ENCODE measurements around the gene SDF2. TPM values are rescaled to one million over a fixed set of nuclear protein-coding genes. Genes with fewer than 3 reads are reported as not detected.

Gene SDF2
- total and polyA plus RNA-seq, 2 experiments from 2014 or later: 32.5 to 54.6 TPM

DNA sequence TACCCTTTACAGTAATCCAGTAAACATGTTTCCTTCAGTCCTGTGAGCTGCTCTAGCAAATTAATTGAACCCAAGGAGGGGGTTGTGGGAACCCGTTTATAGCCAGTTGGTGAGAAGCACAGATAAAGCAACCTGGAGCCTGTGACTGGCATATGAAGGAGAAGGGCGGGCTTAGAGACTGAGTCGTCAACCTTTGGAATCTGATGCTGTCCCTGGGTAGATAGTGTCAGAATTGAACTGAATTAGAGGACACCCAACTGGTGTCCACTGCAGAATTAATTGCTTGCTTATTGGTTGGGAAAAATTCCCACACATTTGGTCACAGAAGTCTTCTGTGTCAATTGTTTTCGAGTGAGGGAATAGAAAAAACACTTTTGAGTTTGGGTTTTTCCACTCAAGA lies 34.9 kb downstream of the SDF2 start:
- H3K36me3 Mint-ChIP-seq (ENCODE audit: low read depth): peaks cover 75% of the 10 kb centered on the region
- Histone ChIP-seq H3K27me3 (ENCODE audit: insufficient read depth) (no peaks in the 10 kb centered on the region), H3K9me2 (ENCODE audit: insufficient read depth) (no peaks in the 10 kb centered on the region), H4K20me1 (replicated peaks; ENCODE audit: insufficient read depth) (peaks cover 18% of the 10 kb centered on the region), H3K27ac (ENCODE audit: low read depth) (0 out of 2 replicates have a peak overlapping the region, but pooled peaks have one; percentile 19), H3K4me2 (no peak overlapping the region), H3F3A (replicated peaks; ENCODE audit: low read depth) (peaks cover 8% of the 10 kb centered on the region; the same call in 1 of the 2 replicates), H3K4me1 (ENCODE audit: insufficient read depth) (no peaks in the 10 kb centered on the region), H3K4me3 (no peak overlapping the region), H3K36me3 (ENCODE audit: insufficient read depth) (peaks cover 66% of the 10 kb centered on the region), H2AFZ (no peak overlapping the region), H3K79me2 (replicated peaks; ENCODE audit: insufficient read depth) (no peaks in the 10 kb centered on the region)
- H3K9me3 Mint-ChIP-seq: no peaks in the 10 kb centered on the region
- H3K27ac Mint-ChIP-seq: no peak overlapping the region
- H3K4me3 Mint-ChIP-seq: no peak overlapping the region
- DNase-seq (ENCODE audit: low spot score) (no peak), ATAC-seq (no peak)
- no peaks in the 10 kb centered on the region for H3K4me1 Mint-ChIP-seq
- TF ChIP-seq, protein P1, sequence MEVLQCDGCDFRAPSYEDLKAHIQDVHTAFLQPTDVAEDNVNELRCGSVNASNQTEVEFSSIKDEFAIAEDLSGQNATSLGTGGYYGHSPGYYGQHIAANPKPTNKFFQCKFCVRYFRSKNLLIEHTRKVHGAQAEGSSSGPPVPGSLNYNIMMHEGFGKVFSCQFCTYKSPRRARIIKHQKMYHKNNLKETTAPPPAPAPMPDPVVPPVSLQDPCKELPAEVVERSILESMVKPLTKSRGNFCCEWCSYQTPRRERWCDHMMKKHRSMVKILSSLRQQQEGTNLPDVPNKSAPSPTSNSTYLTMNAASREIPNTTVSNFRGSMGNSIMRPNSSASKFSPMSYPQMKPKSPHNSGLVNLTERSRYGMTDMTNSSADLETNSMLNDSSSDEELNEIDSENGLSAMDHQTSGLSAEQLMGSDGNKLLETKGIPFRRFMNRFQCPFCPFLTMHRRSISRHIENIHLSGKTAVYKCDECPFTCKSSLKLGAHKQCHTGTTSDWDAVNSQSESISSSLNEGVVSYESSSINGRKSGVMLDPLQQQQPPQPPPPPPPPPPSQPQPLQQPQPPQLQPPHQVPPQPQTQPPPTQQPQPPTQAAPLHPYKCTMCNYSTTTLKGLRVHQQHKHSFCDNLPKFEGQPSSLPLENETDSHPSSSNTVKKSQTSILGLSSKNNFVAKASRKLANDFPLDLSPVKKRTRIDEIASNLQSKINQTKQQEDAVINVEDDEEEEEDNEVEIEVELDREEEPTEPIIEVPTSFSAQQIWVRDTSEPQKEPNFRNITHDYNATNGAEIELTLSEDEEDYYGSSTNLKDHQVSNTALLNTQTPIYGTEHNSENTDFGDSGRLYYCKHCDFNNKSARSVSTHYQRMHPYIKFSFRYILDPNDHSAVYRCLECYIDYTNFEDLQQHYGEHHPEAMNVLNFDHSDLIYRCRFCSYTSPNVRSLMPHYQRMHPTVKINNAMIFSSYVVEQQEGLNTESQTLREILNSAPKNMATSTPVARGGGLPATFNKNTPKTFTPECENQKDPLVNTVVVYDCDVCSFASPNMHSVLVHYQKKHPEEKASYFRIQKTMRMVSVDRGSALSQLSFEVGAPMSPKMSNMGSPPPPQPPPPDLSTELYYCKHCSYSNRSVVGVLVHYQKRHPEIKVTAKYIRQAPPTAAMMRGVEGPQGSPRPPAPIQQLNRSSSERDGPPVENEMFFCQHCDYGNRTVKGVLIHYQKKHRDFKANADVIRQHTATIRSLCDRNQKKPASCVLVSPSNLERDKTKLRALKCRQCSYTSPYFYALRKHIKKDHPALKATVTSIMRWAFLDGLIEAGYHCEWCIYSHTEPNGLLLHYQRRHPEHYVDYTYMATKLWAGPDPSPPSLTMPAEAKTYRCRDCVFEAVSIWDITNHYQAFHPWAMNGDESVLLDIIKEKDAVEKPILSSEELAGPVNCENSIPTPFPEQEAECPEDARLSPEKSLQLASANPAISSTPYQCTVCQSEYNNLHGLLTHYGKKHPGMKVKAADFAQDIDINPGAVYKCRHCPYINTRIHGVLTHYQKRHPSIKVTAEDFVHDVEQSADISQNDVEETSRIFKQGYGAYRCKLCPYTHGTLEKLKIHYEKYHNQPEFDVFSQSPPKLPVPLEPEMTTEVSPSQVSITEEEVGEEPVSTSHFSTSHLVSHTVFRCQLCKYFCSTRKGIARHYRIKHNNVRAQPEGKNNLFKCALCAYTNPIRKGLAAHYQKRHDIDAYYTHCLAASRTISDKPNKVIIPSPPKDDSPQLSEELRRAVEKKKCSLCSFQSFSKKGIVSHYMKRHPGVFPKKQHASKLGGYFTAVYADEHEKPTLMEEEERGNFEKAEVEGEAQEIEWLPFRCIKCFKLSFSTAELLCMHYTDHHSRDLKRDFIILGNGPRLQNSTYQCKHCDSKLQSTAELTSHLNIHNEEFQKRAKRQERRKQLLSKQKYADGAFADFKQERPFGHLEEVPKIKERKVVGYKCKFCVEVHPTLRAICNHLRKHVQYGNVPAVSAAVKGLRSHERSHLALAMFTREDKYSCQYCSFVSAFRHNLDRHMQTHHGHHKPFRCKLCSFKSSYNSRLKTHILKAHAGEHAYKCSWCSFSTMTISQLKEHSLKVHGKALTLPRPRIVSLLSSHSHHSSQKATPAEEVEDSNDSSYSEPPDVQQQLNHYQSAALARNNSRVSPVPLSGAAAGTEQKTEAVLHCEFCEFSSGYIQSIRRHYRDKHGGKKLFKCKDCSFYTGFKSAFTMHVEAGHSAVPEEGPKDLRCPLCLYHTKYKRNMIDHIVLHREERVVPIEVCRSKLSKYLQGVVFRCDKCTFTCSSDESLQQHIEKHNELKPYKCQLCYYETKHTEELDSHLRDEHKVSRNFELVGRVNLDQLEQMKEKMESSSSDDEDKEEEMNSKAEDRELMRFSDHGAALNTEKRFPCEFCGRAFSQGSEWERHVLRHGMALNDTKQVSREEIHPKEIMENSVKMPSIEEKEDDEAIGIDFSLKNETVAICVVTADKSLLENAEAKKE (CRISPR knock-in tag; IDR thresholded peaks at IDR 0.05): no peak
- no peak for TF ChIP-seq JUNB (IDR thresholded peaks at IDR 0.05; ENCODE audit: unreplicated experiment)
- peaks cover 2% of the 10 kb centered on the region for H3K27me3 Mint-ChIP-seq (ENCODE audit: insufficient read depth, low read depth, poor library complexity)

DNA sequence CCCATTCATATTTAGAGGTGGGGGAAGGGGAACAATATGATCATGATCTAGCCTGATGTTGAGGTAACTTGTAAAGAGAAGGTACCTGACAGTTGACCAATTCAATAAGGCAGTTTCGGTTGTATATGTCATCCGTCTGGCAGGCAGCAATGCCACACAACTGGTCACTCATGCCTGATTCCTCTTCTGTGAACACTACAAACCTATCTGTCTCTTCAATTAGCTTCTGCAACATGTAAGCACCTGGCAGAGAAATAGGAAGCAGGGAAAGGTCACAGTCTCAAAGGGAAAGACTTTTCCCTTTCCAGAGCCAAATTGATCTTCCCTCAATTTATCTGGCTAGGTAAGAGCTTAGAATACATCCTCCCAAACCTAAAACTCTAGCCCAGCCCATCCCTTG lies 37.6 kb downstream of the SDF2 start:
- Mint-ChIP-seq H3K4me3 (no peak overlapping the region), H3K36me3 (ENCODE audit: low read depth) (peaks cover 84% of the 10 kb centered on the region), H3K4me1 (no peaks in the 10 kb centered on the region), H3K9me3 (no peaks in the 10 kb centered on the region), H3K27ac (no peak overlapping the region), H3K27me3 (ENCODE audit: insufficient read depth, low read depth, poor library complexity) (peaks cover 2% of the 10 kb centered on the region)
- no peak overlapping the region for H3K4me2 ChIP-seq
- no peak overlapping the region for H3K27ac ChIP-seq (ENCODE audit: low read depth)
- DNase-seq (ENCODE audit: low spot score) (no peak), ATAC-seq (no peak)
- no peaks in the 10 kb centered on the region; the same call in 1 of the 2 replicates for H3F3A ChIP-seq (replicated peaks; ENCODE audit: low read depth)
- H3K9me2 ChIP-seq (ENCODE audit: insufficient read depth): no peaks in the 10 kb centered on the region
- no peaks in the 10 kb centered on the region for H3K27me3 ChIP-seq (ENCODE audit: insufficient read depth)
- H3K36me3 ChIP-seq (ENCODE audit: insufficient read depth): peaks cover 74% of the 10 kb centered on the region
- no peaks in the 10 kb centered on the region for H3K4me1 ChIP-seq (ENCODE audit: insufficient read depth)
- H3K79me2 ChIP-seq (replicated peaks; ENCODE audit: insufficient read depth): no peaks in the 10 kb centered on the region
- H3K4me3 ChIP-seq: no peak overlapping the region
- H4K20me1 ChIP-seq (replicated peaks; ENCODE audit: insufficient read depth): peaks cover 30% of the 10 kb centered on the region
- no peak overlapping the region for H2AFZ ChIP-seq
- TF ChIP-seq JUNB (IDR thresholded peaks at IDR 0.05; ENCODE audit: unreplicated experiment) (no peak), NANOG (IDR thresholded peaks at IDR 0.05; ENCODE audit: borderline replicate concordance) (no peak), EZH2phosphoT487 (IDR thresholded peaks at IDR 0.05; ENCODE audit: unreplicated experiment) (no peak), EZH2 (IDR thresholded peaks at IDR 0.05; ENCODE audit: low read depth, unreplicated experiment) (no peak)
- TF ChIP-seq, protein P1 (CRISPR knock-in tag; IDR thresholded peaks at IDR 0.05): no peak

Data from GM23338 (cell line).